Smooth muscle cell (in vitro differentiated cells): Measurements from ENCODE around the gene ZNF239. TPM values are rescaled to one million over a fixed set of nuclear protein-coding genes. Genes with fewer than 3 reads are reported as not detected.
A peak's percentile ranks its signal among the peaks of the same experiment; 100 is the strongest.
"Not testable (repeated sequence)": the region's sequence is repeated elsewhere in the genome, so short reads cannot be mapped to it uniquely, and the experiment has no call there.

ENCODE experiments used
- DNase-seq: peaks from one replicate; lab custom pipeline; 2025; ENCODE audit not compliant: unreplicated experiment; lab: John Stamatoyannopoulos, UW
- H2AFZ ChIP-seq: fragments of 200-600 bp; sonication (generic); 2 replicates; pipeline ENCODE4 v1.6.0; 2016; ENCODE audit warnings: antibody characterized with exemption, low read depth, mild to moderate bottlenecking
- H3F3A ChIP-seq: fragments of 200-600 bp; sonication (generic); 2 replicates; pipeline ENCODE4 v1.6.0; 2017; ENCODE audit warnings: antibody characterized with exemption, low read depth
- H3K27ac ChIP-seq: fragments of 200-600 bp; sonication (generic); 2 replicates; pipeline ENCODE4 v1.5.1; 2016; ENCODE audit warnings: low read depth, mild to moderate bottlenecking
- H3K27me3 ChIP-seq: fragments of 200-600 bp; sonication (generic); 2 replicates; pipeline ENCODE4 v1.6.1; 2016; ENCODE audit warnings: low read depth, mild to moderate bottlenecking
- H3K36me3 ChIP-seq: fragments of 200-600 bp; sonication (generic); 2 replicates; pipeline ENCODE4 v1.5.1; 2016; ENCODE audit warnings: low read depth
- H3K4me1 ChIP-seq: fragments of 200-600 bp; sonication (generic); 2 replicates; pipeline ENCODE4 v1.5.1; 2016; ENCODE audit warnings: low read depth
- H3K4me2 ChIP-seq: fragments of 200-600 bp; sonication (generic); 2 replicates; pipeline ENCODE4 v1.6.0; 2016; ENCODE audit warnings: mild to moderate bottlenecking
- H3K4me3 ChIP-seq: fragments of 200-600 bp; sonication (generic); 2 replicates; pipeline ENCODE4 v1.5.1; 2016; ENCODE audit warnings: mild to moderate bottlenecking
- H3K79me2 ChIP-seq: fragments of 200-600 bp; sonication (generic); 2 replicates; pipeline ENCODE4 v1.6.0; 2016; ENCODE audit warnings: low read depth, mild to moderate bottlenecking
- H3K9ac ChIP-seq: fragments of 200-600 bp; sonication (generic); 2 replicates; pipeline ENCODE4 v1.6.0; 2016; ENCODE audit warnings: low read depth
- H3K9me3 ChIP-seq: fragments of 200-600 bp; sonication (generic); replicated peaks from 2 replicates; pipeline ENCODE4 v1.5.1; 2016; ENCODE audit warnings: low read depth
- H4K20me1 ChIP-seq: fragments of 200-600 bp; sonication (generic); 2 replicates; pipeline ENCODE4 v1.6.0; 2016; ENCODE audit warnings: low read depth
- WGBS: methylation state at CpG from one replicate; pipeline ENCODE4 v1.1.7; 2016; ENCODE audit warnings: low lambda C conversion rate; 5-methylcytosine and 5-hydroxymethylcytosine counted together
- polyA plus RNA-seq: library from polyadenylated mRNA; unstranded; fragments of >200 nt; fragmentation: Nextera tagmentation; extraction: Ambion mirVana; gene quantifications from 2 replicates; pipeline ENCODE4 v1.2.1, GENCODE V29; 2016
- total RNA-seq: library from RNA; depleted of rRNA; stranded (reverse); fragments of >200 nt; gene quantifications from 2 replicates; pipeline ENCODE4 v1.2.3, GENCODE V29; 2014
- TF ChIP-seq, protein P1 (sequence below): fragments of 200-600 bp; sonication (generic); IDR thresholded peaks from 2 replicates; pipeline ENCODE4 v1.5.1; 2017; ENCODE audit warnings: borderline replicate concordance, mild to moderate bottlenecking, antibody characterized with exemption; ENCODE audit not compliant: insufficient read depth, poor library complexity, severe bottlenecking

The ZNF239 gene
- total and polyA plus RNA-seq, 2 experiments from 2014 or later, result 2.6 to 5.4 TPM

DNA sequence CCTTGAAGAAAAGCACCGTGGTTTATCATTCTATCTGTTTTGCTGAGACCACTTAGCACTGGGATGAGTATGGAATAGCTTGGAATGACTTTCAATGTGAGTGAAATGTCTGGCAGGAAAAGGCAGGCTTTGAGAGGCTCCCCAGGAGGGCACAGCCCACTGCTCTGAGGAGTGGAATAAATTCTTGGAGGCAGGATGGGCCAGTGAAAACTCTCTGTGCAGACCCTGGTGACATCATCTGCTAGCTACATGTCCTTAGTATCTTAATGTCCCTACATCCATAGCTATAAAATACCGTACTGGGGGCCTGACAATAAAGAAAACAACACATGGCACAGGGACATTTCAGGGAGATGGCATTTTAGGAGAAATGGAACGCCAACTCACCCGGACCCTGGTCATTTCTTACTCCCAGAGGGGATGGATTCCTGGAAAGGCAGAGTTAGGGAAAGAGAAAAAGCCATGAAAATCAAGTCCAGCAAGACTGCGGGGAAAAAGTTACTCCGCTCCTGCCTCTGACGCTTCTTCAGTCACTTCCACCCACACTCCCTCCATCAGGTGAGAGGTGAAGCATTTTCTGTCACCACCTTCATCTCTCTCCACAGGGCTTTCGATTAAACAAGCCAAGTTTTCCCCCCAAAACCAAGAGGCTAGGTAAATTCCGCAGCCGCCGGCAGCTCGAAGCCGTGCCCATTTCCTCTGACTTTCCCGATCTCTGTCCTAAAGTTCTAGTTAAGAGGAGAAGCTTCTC, 991 bp downstream of the ZNF239 start:
- no peak overlapping the region for H3K27ac ChIP-seq
- H3K27me3 ChIP-seq, result no peaks in the 10 kb centered on the region
- H3K9me3 ChIP-seq, result no peaks in the 10 kb centered on the region
- H3K79me2 ChIP-seq, result no peaks in the 10 kb centered on the region
- H3K36me3 ChIP-seq, result no peaks in the 10 kb centered on the region
- peaks cover 7% of the 10 kb centered on the region for H3K4me1 ChIP-seq
- peak overlapping the region; percentile 4 for H3K9ac ChIP-seq
- H3K4me2 ChIP-seq, result peak overlapping the region; percentile 96
- H3K4me3 ChIP-seq, result peak overlapping the region; percentile 75
- peak overlapping the region; percentile 94 for H2AFZ ChIP-seq
- 33% methylated on average over 14 of the region's 14 CpGs for WGBS
- DNase-seq, result no peak
- TF ChIP-seq, protein P1, sequence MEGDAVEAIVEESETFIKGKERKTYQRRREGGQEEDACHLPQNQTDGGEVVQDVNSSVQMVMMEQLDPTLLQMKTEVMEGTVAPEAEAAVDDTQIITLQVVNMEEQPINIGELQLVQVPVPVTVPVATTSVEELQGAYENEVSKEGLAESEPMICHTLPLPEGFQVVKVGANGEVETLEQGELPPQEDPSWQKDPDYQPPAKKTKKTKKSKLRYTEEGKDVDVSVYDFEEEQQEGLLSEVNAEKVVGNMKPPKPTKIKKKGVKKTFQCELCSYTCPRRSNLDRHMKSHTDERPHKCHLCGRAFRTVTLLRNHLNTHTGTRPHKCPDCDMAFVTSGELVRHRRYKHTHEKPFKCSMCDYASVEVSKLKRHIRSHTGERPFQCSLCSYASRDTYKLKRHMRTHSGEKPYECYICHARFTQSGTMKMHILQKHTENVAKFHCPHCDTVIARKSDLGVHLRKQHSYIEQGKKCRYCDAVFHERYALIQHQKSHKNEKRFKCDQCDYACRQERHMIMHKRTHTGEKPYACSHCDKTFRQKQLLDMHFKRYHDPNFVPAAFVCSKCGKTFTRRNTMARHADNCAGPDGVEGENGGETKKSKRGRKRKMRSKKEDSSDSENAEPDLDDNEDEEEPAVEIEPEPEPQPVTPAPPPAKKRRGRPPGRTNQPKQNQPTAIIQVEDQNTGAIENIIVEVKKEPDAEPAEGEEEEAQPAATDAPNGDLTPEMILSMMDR, result no peak
- H3F3A ChIP-seq, result peaks cover 7% of the 10 kb centered on the region
- H4K20me1 ChIP-seq, result no peaks in the 10 kb centered on the region

DNA sequence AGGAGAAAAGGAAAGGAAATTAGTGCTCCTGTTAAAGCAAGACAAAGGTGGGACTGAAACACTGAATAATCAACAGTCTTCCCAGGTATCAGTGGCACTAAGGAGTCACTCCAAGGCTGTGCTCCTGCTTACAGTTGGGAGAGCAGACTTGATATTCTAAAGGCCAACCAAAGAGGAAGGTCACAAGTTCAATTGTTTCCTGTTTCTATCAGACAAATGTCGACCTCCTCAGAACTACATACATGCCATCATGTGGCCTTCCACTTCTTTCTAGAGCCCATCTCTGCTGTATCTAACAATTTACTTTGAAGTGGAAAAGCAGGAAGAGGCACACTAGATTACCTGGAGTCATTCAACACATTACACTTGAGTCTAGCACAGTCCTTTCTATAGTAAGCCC, 3.4 kb downstream of the ZNF239 start:
- TF ChIP-seq, protein P1, result no peak
- H3K9ac ChIP-seq, result no peak overlapping the region
- WGBS, result 91% methylated on average over 1 of the region's 1 CpG
- H3K4me1 ChIP-seq, result peaks cover 7% of the 10 kb centered on the region
- no peaks in the 10 kb centered on the region for H4K20me1 ChIP-seq
- peaks cover 7% of the 10 kb centered on the region for H3F3A ChIP-seq
- no peak overlapping the region for H3K27ac ChIP-seq
- no peaks in the 10 kb centered on the region for H3K36me3 ChIP-seq
- no peak overlapping the region for H3K4me3 ChIP-seq
- no peak overlapping the region for H3K4me2 ChIP-seq
- no peaks in the 10 kb centered on the region for H3K27me3 ChIP-seq
- H3K9me3 ChIP-seq, result no peaks in the 10 kb centered on the region
- H2AFZ ChIP-seq, result no peak overlapping the region
- no peaks in the 10 kb centered on the region for H3K79me2 ChIP-seq
- no peak for DNase-seq

DNA sequence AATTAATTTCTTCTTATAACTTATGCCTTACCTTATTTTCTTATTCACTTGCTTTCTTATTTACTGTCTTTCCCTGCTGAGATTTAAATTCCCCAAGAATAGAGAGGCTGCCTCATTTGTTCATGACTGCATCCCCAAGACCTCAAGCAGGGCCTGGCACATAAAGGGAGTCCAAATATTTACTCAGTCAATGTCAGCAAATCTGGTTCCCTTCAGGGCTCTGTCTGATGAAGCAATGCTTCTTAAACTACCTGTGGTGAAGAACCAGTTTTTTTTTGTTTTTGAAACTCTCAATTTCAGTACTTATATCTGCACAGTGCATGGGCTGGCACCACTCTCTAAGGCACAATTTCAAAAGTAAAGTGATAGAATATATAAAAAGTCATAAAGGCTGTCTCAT, 4.7 kb downstream of the ZNF239 start:
- Histone ChIP-seq H3F3A (peaks cover 7% of the 10 kb centered on the region), H3K4me3 (no peak overlapping the region), H3K4me2 (no peak overlapping the region), H3K27ac (no peak overlapping the region), H3K79me2 (no peaks in the 10 kb centered on the region), H4K20me1 (no peaks in the 10 kb centered on the region), H3K27me3 (no peaks in the 10 kb centered on the region), H3K9ac (no peak overlapping the region), H3K4me1 (peaks cover 7% of the 10 kb centered on the region), H3K9me3 (no peaks in the 10 kb centered on the region), H3K36me3 (no peaks in the 10 kb centered on the region), H2AFZ (no peak overlapping the region)
- no peak for DNase-seq
- TF ChIP-seq, protein P1, result no peak

DNA sequence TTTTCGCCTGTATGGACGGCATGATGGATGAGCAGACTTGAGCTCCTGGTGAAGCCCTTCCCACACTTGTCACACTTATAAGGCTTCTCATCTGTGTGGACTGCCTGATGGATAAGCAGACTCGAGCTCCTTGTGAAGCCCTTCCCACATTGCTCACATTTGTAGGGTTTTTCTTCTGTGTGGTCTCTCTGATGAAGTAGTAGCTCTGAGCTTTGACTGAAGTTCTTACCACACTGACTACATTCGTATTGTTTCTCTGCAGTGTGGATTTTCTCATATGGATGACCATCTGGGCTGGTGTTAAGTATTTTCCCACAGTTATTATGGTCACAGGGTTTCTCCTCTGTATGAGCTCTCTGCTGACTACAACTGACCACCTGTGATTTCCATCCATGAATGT, 17.2 kb downstream of the ZNF239 start:
- TF ChIP-seq, protein P1, result no peak
- Histone ChIP-seq H3K27ac (no peak overlapping the region), H3K27me3 (no peaks in the 10 kb centered on the region), H3K4me2 (no peak overlapping the region), H3K79me2 (no peaks in the 10 kb centered on the region), H3K4me3 (no peak overlapping the region), H3K9me3 (peaks cover 20% of the 10 kb centered on the region), H3F3A (no peaks in the 10 kb centered on the region), H3K36me3 (peaks cover 33% of the 10 kb centered on the region), H4K20me1 (no peaks in the 10 kb centered on the region), H2AFZ (no peak overlapping the region), H3K4me1 (no peaks in the 10 kb centered on the region), H3K9ac (no peak overlapping the region)
- no peak for DNase-seq
- WGBS, result 100% methylated on average over 4 of the region's 4 CpGs

DNA sequence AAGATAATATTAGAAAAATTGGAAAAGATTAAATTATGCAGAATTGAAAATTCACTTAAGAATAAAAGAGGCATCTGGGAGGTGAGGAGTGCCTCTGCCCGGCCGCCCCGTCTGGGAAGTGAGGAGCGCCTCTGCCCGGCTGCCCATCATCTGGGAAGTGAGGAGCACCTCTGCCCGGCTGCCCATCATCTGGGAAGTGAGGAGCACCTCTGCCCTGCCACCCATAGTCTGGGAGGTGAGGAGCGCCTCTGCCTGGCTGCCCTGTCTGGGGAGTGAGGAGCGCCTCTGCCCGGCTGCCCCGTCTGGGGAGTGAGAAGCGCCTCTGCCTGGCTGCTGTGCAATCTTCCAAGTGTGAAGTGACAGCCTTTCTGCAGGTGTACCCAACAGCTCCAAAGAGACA, 30.7 kb downstream of the ZNF239 start:
- H2AFZ ChIP-seq, DNase-seq, H3K4me3 ChIP-seq, H4K20me1 ChIP-seq, H3K27me3 ChIP-seq, H3K36me3 ChIP-seq, H3K9me3 ChIP-seq, H3K27ac ChIP-seq, H3F3A ChIP-seq, H3K4me1 ChIP-seq, H3K9ac ChIP-seq, H3K4me2 ChIP-seq, H3K79me2 ChIP-seq: not testable (repeated sequence)
- 80% methylated on average over 11 of the region's 11 CpGs for WGBS
